ENCODE measurements around the gene MYF6.

GRCh38 chr12:80677994-80678393, 29.4 kb upstream of the MYF6 start:
- TF ChIP-seq POLR2AphosphoS5 (IDR thresholded peaks at IDR 0.05): no peak
- no peak for TF ChIP-seq CTCF (IDR thresholded peaks at IDR 0.05)

Data from suprapubic skin (tissue), 3 donors.